ENCODE measurements around the gene PRAME.

- no peak for TF ChIP-seq POLR2A (IDR thresholded peaks at IDR 0.05)
- no peak for TF ChIP-seq CTCF (IDR thresholded peaks at IDR 0.05)
- no peak for TF ChIP-seq EP300 (IDR thresholded peaks at IDR 0.05)
These were observed 40.2 kb upstream of the PRAME start for GRCh38 chr22:22599248-22599647.
